ENCODE results near the gene KIAA1210.
"Not testable (repeated sequence)": the region's sequence is repeated elsewhere in the genome, so short reads cannot be mapped to it uniquely, and the experiment has no call there.

The KIAA1210 gene

GRCh38 chrX:119030990-119031389 is 96.6 kb downstream of the KIAA1210 start:
- no peak for DNase-seq

GRCh38 chrX:119029656-119030055 is 98.0 kb downstream of the KIAA1210 start:
- DNase-seq, result not testable (repeated sequence)

GRCh38 chrX:119028733-119029330 is 98.8 kb downstream of the KIAA1210 start:
- DNase-seq, result peak in 1 of 2 experiments; percentile 2
